MV-4-11 (cell line): ENCODE data around the gene USP34.

Source experiments
- DNase-seq: peaks from one replicate; lab custom pipeline; 2025; lab: John Stamatoyannopoulos, UW

USP34 gene

GRCh38 chr2:61368687-61369665, 101.9 kb downstream of the USP34 start:
- no peak for DNase-seq

GRCh38 chr2:61367177-61367576, 103.7 kb downstream of the USP34 start:
- DNase-seq = no peak

GRCh38 chr2:61363580-61363979, 107.3 kb downstream of the USP34 start:
- DNase-seq = no peak

GRCh38 chr2:61362873-61363272, 108.0 kb downstream of the USP34 start:
- DNase-seq = no peak

- no peak for DNase-seq
Measured at GRCh38 chr2:61361068-61361467, 109.8 kb downstream of the USP34 start.

- DNase-seq = no peak
Measured at GRCh38 chr2:61359058-61359457, 111.8 kb downstream of the USP34 start.

GRCh38 chr2:61357681-61358080, 113.2 kb downstream of the USP34 start:
- peak; percentile 57 for DNase-seq

GRCh38 chr2:61356958-61357350, 113.9 kb downstream of the USP34 start:
- DNase-seq = no peak

- peak; percentile 58 for DNase-seq
Measured at GRCh38 chr2:61356261-61356957, 114.5 kb downstream of the USP34 start.

- peak; percentile 83 for DNase-seq
Measured at GRCh38 chr2:61354543-61355197, 116.2 kb downstream of the USP34 start.

GRCh38 chr2:61353909-61354308, 117.0 kb downstream of the USP34 start:
- no peak for DNase-seq

GRCh38 chr2:61350777-61351176, 120.1 kb downstream of the USP34 start:
- no peak for DNase-seq

- no peak for DNase-seq
Measured at GRCh38 chr2:61343141-61343540, 127.7 kb downstream of the USP34 start.

GRCh38 chr2:61340242-61340641, 130.6 kb downstream of the USP34 start:
- DNase-seq = no peak

- no peak for DNase-seq
Measured at GRCh38 chr2:61338447-61338846, 132.4 kb downstream of the USP34 start.

- peak; percentile 71 for DNase-seq
Measured at GRCh38 chr2:61335187-61335586, 135.7 kb downstream of the USP34 start.

- no peak for DNase-seq
Measured at GRCh38 chr2:61334466-61334865, 136.4 kb downstream of the USP34 start.

GRCh38 chr2:61328707-61329251, 142.1 kb downstream of the USP34 start:
- peak; percentile 48 for DNase-seq

GRCh38 chr2:61327173-61327572, 143.7 kb downstream of the USP34 start:
- no peak for DNase-seq

GRCh38 chr2:61326423-61326822, 144.5 kb downstream of the USP34 start:
- DNase-seq = no peak

- no peak for DNase-seq
Measured at GRCh38 chr2:61320181-61320580, 150.7 kb downstream of the USP34 start.

GRCh38 chr2:61318553-61318952, 152.3 kb downstream of the USP34 start:
- DNase-seq = no peak
